ENCODE data around the gene ZNF205.

The ZNF205 gene

DNA sequence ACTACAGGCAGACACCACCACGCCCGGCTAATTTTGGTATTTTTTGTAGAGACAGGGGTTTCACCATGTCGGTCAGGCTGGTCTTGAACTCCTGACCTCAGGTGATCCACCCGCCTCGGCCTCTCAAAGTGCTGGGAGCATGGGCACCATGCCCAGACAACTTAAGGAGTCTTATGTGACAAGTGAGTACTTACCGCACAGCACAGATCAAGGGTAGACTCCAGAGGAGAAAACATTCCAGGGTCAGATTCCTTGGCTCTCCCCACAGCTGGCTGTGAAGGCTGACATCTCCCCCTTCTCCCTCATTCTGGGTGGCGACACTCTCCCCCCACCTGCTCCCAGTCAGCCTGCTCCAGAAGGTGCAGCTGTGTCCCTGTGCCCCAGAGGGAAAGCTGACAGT, 23.9 kb upstream of the ZNF205 start:
- no peak overlapping the region for H3K27ac ChIP-seq
- H3K36me3 ChIP-seq, result no peaks in the 10 kb centered on the region
- no peaks in the 10 kb centered on the region for H3K27me3 ChIP-seq
- H3K9me3 ChIP-seq, result no peaks in the 10 kb centered on the region
- TF ChIP-seq, protein P1, sequence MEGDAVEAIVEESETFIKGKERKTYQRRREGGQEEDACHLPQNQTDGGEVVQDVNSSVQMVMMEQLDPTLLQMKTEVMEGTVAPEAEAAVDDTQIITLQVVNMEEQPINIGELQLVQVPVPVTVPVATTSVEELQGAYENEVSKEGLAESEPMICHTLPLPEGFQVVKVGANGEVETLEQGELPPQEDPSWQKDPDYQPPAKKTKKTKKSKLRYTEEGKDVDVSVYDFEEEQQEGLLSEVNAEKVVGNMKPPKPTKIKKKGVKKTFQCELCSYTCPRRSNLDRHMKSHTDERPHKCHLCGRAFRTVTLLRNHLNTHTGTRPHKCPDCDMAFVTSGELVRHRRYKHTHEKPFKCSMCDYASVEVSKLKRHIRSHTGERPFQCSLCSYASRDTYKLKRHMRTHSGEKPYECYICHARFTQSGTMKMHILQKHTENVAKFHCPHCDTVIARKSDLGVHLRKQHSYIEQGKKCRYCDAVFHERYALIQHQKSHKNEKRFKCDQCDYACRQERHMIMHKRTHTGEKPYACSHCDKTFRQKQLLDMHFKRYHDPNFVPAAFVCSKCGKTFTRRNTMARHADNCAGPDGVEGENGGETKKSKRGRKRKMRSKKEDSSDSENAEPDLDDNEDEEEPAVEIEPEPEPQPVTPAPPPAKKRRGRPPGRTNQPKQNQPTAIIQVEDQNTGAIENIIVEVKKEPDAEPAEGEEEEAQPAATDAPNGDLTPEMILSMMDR (IDR thresholded peaks at IDR 0.05), result no peak
- H3K4me1 ChIP-seq (ENCODE audit: control insufficient read depth in 1 of 2, insufficient read depth in 1 of 2, low read depth in 1 of 2, low read length in 1 of 2), result peaks cover 39 to 48% of the 10 kb centered on the region in 2 experiments
- no peak overlapping the region for H3K4me3 ChIP-seq (ENCODE audit: low read depth in 1 of 2, low read length in 1 of 2)

DNA sequence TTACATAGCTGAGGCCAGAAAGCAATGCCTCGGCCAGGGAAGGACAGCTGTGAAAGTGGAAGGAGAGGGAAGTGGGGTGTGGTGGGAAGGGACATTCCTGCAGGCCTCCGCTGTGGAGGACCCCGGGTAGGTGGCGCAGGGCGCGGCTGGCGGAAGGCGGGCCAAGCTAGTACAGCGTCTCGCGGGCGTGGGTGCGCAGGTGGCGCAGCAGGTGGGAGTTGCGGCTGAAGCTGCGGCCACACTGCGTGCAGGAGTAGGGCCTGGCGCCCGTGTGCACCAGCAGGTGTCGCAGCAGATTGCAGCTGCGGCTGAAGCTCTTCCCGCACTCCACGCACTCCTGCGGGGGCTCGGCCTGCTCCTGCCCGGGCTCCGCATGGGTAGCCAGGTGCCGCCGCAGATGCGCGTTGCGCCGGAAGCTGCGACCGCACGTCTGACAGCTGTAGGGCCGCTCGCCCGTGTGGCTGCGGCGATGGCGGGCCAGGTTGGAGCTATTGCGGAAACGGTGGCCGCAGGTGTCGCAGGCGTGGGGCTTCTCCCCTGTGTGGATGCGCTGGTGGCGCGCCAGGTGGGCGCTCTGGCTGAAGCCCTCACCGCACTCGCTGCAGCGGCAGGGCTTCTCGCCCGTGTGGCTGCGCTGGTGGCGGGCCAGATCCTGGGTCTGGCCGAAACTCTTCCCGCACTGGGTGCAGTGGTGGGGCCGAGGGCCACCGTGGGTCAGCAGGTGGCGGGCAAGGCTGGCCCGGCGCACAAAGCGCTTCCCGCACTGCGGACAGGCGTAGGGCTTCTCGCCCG, 23.3 kb upstream of the ZNF205 start:
- Histone ChIP-seq H3K36me3 (no peaks in the 10 kb centered on the region), H3K4me1 (ENCODE audit: control insufficient read depth in 1 of 2, insufficient read depth in 1 of 2, low read depth in 1 of 2, low read length in 1 of 2) (peaks cover 39 to 48% of the 10 kb centered on the region in 2 experiments), H3K9me3 (no peaks in the 10 kb centered on the region), H3K27ac (no peak overlapping the region), H3K4me3 (ENCODE audit: low read depth in 1 of 2, low read length in 1 of 2) (no peak overlapping the region), H3K27me3 (no peaks in the 10 kb centered on the region)
- TF ChIP-seq, protein P1 (IDR thresholded peaks at IDR 0.05), result no peak

DNA sequence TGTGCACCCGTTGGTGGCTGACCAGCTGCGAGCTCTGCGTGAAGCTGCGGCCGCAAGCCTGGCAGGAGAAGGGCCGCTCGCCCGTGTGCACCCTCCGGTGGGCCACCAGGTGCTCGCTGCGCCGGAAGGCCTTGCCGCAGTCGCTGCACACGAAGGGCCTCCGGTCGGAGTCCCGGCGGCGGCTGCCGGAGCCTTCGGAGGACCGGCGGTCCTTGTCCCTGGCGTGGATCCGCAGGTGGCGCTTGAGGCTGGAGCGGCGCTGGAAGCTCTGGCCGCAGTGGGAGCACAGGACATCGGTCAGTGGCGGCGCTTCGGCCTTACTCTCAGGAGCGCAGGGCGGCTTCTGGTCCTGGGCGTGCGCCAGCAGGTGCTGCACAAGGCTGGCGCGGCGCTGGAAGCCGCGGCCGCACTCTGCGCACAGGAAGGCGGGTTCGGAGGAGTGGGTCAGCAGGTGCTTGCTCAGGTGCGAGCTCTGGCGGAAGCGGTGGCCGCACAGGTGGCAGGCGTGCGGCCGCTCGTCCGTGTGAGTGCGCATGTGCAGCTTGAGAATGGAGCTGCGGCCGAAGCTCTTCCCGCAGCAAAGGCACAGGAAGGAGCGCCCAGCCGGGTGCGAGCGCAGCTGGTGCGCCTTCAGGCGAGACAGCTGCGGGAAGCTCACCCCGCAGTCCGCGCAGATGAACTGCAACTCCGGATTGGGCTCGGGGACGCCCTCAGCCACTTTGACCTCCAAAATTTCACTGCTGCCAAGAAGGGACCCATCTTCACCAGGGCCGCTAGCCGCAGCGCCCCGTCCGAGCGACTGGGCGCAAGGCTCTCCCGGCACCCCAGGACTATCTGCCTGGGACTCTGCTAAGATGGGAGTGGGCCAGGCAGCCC, 22.4 kb upstream of the ZNF205 start:
- Histone ChIP-seq H3K27me3 (no peaks in the 10 kb centered on the region), H3K4me1 (ENCODE audit: control insufficient read depth in 1 of 2, insufficient read depth in 1 of 2, low read depth in 1 of 2, low read length in 1 of 2) (peaks cover 34 to 49% of the 10 kb centered on the region in 2 experiments)

DNA sequence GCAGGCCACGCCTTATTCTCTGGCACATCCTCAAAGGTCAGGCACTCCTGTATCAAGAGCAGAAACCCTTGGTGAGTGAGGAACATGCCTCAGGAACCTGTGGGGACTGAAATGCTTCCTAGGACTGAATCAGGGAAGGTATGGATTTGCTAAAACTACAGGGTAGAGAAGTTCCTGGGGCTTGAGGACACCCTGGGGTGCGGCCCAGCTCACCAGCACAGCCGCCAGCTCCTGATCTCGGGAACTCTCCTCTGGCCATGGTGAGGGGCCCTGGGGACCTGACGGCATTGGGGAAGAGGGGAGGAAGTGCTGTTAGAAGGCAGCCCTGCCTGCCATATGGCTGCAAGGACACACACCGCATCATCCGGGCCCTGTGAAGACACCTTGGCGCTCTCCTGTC, 20.8 kb upstream of the ZNF205 start:
- H3K4me1 ChIP-seq (ENCODE audit: control insufficient read depth in 1 of 2, insufficient read depth in 1 of 2, low read depth in 1 of 2, low read length in 1 of 2), result peaks cover 32 to 49% of the 10 kb centered on the region in 2 experiments
- H3K27ac ChIP-seq, result no peak overlapping the region
- no peak overlapping the region for H3K4me3 ChIP-seq (ENCODE audit: low read depth in 1 of 2, low read length in 1 of 2)
- TF ChIP-seq, protein P1 (IDR thresholded peaks at IDR 0.05), result no peak
- no peaks in the 10 kb centered on the region for H3K9me3 ChIP-seq
- H3K36me3 ChIP-seq, result no peaks in the 10 kb centered on the region
- no peaks in the 10 kb centered on the region for H3K27me3 ChIP-seq

More for the DNA sequence above, 22.4 kb upstream of the ZNF205 start:
- no peaks in the 10 kb centered on the region for H3K36me3 ChIP-seq
- H3K27ac ChIP-seq, result no peak overlapping the region
- TF ChIP-seq, protein P1 (IDR thresholded peaks at IDR 0.05), result no peak
- no peak overlapping the region for H3K4me3 ChIP-seq (ENCODE audit: low read depth in 1 of 2, low read length in 1 of 2)
- no peaks in the 10 kb centered on the region for H3K9me3 ChIP-seq

DNA sequence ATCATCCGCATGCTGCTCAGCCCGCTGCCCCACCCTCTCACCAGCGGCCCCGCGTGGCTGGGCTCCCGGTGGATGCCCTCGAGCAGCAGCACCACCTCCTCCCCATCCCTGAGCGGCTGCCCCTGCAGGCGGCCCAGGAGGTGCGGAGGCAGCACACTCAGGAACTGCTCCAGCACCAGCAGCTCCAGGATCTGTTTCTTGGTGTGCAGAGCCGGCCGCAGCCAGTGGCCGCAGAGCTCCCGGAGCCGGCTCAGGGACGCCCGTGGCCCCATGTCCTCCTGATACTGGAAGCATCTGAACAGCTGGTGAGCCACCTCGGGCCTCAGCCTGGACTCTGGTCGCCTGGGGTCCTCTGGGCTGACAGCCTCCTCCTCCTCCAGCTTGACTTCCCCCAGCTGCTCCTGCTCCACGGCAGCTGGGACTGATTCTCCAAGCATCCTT, 19.9 kb upstream of the ZNF205 start:
- no peaks in the 10 kb centered on the region for H3K27me3 ChIP-seq
- TF ChIP-seq, protein P1 (IDR thresholded peaks at IDR 0.05), result no peak
- peaks cover 32 to 49% of the 10 kb centered on the region in 2 experiments for H3K4me1 ChIP-seq (ENCODE audit: control insufficient read depth in 1 of 2, insufficient read depth in 1 of 2, low read depth in 1 of 2, low read length in 1 of 2)
- H3K27ac ChIP-seq, result no peak overlapping the region
- no peaks in the 10 kb centered on the region for H3K9me3 ChIP-seq
- no peaks in the 10 kb centered on the region for H3K36me3 ChIP-seq
- no peak overlapping the region for H3K4me3 ChIP-seq (ENCODE audit: low read depth in 1 of 2, low read length in 1 of 2)

All from neutrophil (primary cell).